ENCODE results near the gene UBFD1.
"Not testable (repeated sequence)": the region's sequence is repeated elsewhere in the genome, so short reads cannot be mapped to it uniquely, and the experiment has no call there.

Gene UBFD1

DNA sequence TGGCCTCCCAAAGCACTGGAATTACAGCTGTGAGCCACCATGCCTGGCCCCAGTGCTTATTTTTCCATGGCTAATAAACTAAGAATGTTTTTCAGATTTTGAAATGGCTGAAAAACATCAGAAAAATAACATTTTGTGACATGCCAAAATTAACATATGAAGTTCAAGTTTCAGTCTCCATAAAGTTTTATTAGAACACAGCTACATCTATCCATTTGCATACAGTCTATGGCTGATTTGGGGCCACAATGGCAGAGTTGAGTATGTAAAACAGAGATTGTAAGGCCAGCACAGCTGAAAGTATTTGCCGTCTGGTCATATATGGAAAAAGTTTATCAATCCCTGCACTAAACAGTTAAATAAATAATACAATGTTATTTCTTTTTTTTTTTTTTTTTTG, 52.4 kb downstream of the UBFD1 start:
- no peak for DNase-seq (ENCODE audit: low read depth)

DNA sequence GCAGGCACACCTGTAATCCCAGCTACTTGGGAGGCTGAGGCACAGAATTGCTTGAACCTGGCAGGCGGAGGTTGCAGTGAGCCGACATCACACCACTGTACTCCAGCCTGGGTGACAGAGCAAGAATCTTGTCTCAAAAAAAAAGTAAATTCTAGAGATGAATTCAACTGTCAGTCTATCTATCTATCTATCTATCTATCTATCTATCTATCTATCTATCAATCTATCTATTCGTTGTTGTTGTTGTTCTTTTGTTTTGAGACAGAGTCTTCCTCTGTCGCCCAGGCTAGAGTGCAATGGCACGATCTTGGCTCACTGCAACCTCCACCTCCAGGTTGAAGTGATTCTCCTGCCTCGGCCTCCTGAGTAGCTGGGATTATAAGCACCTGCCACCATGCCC, 53.4 kb downstream of the UBFD1 start:
- not testable (repeated sequence) for DNase-seq (ENCODE audit: low read depth)

DNA sequence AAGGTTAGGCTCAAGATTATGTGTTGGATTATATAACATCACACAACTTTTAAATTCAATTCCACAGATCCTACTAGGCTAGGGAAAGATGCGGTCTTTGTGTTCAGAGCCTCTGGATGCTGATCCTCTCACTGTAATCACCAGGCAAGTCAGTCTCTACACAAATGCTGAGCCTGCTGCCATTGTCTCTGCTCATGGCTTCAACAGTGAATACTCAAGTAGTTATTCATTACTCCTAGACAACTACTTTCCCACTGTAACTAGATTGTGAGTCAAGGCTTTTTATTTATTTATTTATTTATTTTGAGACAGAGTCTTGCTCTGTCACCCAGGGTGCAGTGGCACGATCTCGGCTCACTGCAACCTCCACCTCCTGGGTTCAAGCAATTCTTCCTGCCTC, 54.4 kb downstream of the UBFD1 start:
- DNase-seq (ENCODE audit: low read depth): no peak

DNA sequence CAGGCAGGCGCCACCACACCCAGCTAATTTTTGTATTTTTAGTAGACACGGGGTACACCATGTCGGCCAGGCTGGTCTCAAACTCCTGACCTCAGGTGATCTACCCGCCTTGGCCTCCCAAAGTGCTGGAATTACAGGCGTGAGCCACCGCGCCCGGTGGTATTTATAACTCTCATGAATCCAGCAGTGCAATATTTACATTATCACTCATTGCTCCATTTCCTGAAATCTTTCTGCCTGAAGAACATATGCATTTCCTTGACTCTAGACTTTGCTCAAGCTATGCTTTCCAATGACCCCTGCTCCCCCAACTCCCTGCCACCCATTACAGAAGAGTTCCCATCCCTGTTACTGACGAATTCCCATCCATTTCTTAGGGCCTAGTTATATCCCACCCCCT, 58.3 kb downstream of the UBFD1 start:
- DNase-seq (ENCODE audit: low read depth): no peak
